H1 (cell line): Measurements from ENCODE around the gene HDAC2. TPM values are rescaled to one million over a fixed set of nuclear protein-coding genes. Genes with fewer than 3 reads are reported as not detected.
A peak's percentile ranks its signal among the peaks of the same experiment; 100 is the strongest.

Experiments used
- CTCF ChIA-PET: fragments of 300-600 bp; sonication (Branson Sonifier 250); formaldehyde crosslinking; loops from one replicate; lab custom pipeline; 2021; ENCODE audit not compliant: partially characterized antibody; lab: Charles Lee
- POLR2A ChIA-PET: fragments of 300-600 bp; sonication (Branson Sonifier 250); formaldehyde crosslinking; loops from one replicate; lab custom pipeline; 2021; ENCODE audit warnings: inconsistent platforms; ENCODE audit not compliant: partially characterized antibody; lab: Charles Lee
- DNase-seq, 2 experiments: peaks; one replicate each; pipeline versions ENCODE4 v3.0.0 to v3.0.0-alpha.2; 2010 to 2022; ENCODE audit warnings: low spot score in 2 of 2, low read depth in 1 of 2, mixed read lengths in 1 of 2
- FAIRE-seq: peaks from 2 replicates; lab custom pipeline; 2011; peaks lifted over from hg19 to GRCh38; lab: Jason Lieb, UNC
- H2AFZ ChIP-seq: 2 replicates; pipeline ENCODE4 v1.8.1; 2012; ENCODE audit warnings: low read length, inconsistent platforms
- H2AK5ac ChIP-seq: 2 replicates; pipeline ENCODE4 v1.6.1; 2013; ENCODE audit warnings: low read depth, low read length
- H2BK120ac ChIP-seq: replicated peaks from 2 replicates; pipeline ENCODE3; 2013; ENCODE audit warnings: low read depth, low read length, inconsistent platforms
- H2BK12ac ChIP-seq: 2 replicates; pipeline ENCODE4 v1.6.1; 2013; ENCODE audit warnings: low read depth, low read length
- H2BK15ac ChIP-seq: 2 replicates; pipeline ENCODE4 v1.6.1; 2013; ENCODE audit warnings: low read length
- H2BK20ac ChIP-seq: 2 replicates; pipeline ENCODE4 v1.6.1; 2013; ENCODE audit warnings: low read length
- H2BK5ac ChIP-seq: 2 replicates; pipeline ENCODE4 v1.6.1; 2013; ENCODE audit warnings: low read depth, low read length
- H3K14ac ChIP-seq: 2 replicates; pipeline ENCODE4 v1.6.1; 2013; ENCODE audit warnings: inconsistent platforms; ENCODE audit not compliant: insufficient read length
- H3K18ac ChIP-seq: 2 replicates; pipeline ENCODE4 v1.6.1; 2013; ENCODE audit warnings: low read length; ENCODE audit errors: extremely low read depth
- H3K23ac ChIP-seq: 2 replicates; pipeline ENCODE4 v1.6.1; 2013; ENCODE audit warnings: inconsistent platforms; ENCODE audit not compliant: insufficient read length
- H3K23me2 ChIP-seq: 2 replicates; pipeline ENCODE4 v1.6.1; 2013; ENCODE audit warnings: low read depth, low read length
- H3K27ac ChIP-seq: 2 replicates; pipeline ENCODE4 v1.6.1; 2011; ENCODE audit warnings: low read depth, low read length, inconsistent platforms
- H3K27me3 ChIP-seq, 4 experiments: replicated peaks in 1 of 4; 1 replicate in 1 of 4; 2 replicates in 3 of 4; pipeline versions ENCODE4 v1.6.1 to v1.8.1; 2011 to 2013; ENCODE audit warnings: low read length in 3 of 4, mild to moderate bottlenecking in 3 of 4, inconsistent platforms in 2 of 4, mixed read lengths in 2 of 4, moderate library complexity in 1 of 4; ENCODE audit not compliant: control insufficient read depth in 3 of 4, insufficient read depth in 3 of 4; ENCODE audit errors: extremely low read depth in 1 of 4
- H3K36me3 ChIP-seq, 4 experiments: 2 replicates each; pipeline versions ENCODE4 v1.6.1 to v1.8.1; 2011 to 2013; ENCODE audit warnings: mild to moderate bottlenecking in 4 of 4, low read length in 3 of 4, moderate library complexity in 2 of 4, control low read depth in 1 of 4, inconsistent platforms in 1 of 4; ENCODE audit not compliant: insufficient read depth in 4 of 4, control insufficient read depth in 2 of 4
- H3K4ac ChIP-seq: replicated peaks from 2 replicates; pipeline ENCODE3; 2013; ENCODE audit warnings: low read length, low read depth, mixed read lengths, inconsistent platforms; ENCODE audit not compliant: insufficient read length
- H3K4me1 ChIP-seq, 4 experiments: replicated peaks in 1 of 4; 1 replicate in 1 of 4; 2 replicates in 3 of 4; pipeline versions ENCODE4 v1.6.1 to v1.8.1; 2011 to 2013; ENCODE audit warnings: low read length in 3 of 4, inconsistent platforms in 2 of 4, mixed read lengths in 1 of 4; ENCODE audit not compliant: insufficient read depth in 4 of 4, control insufficient read depth in 3 of 4
- H3K4me2 ChIP-seq, 2 experiments: 2 replicates each; pipeline versions ENCODE4 v1.6.1 to v1.8.1; 2011 to 2013; ENCODE audit warnings: low read depth in 2 of 2, low read length in 2 of 2, control low read depth in 1 of 2, inconsistent platforms in 1 of 2, mild to moderate bottlenecking in 1 of 2; ENCODE audit not compliant: insufficient read depth in 1 of 2
- H3K4me3 ChIP-seq, 4 experiments: fragments of 200-600, 300-600 bp in 1 of 4; sonication (generic), shearing (Covaris generic), sonication (Bioruptor Twin) in 1 of 4; 2 replicates each; pipeline versions ENCODE4 v1.5.1 to v1.8.1; 2011 to 2016; ENCODE audit warnings: low read length in 4 of 4, low read depth in 3 of 4, control low read depth in 2 of 4, inconsistent platforms in 2 of 4, mild to moderate bottlenecking in 2 of 4, mixed read lengths in 1 of 4, moderate library complexity in 1 of 4; ENCODE audit not compliant: insufficient read depth in 2 of 4; ENCODE audit errors: extremely low read depth in 1 of 4
- H3K56ac ChIP-seq: replicated peaks from 2 replicates; pipeline ENCODE3; 2013; ENCODE audit warnings: low read depth, mild to moderate bottlenecking, mixed read lengths, low read length, inconsistent platforms; ENCODE audit not compliant: insufficient read length
- H3K79me1 ChIP-seq: 2 replicates; pipeline ENCODE4 v1.6.1; 2013; ENCODE audit warnings: low read depth, low read length, control low read depth
- H3K79me2 ChIP-seq, 2 experiments: 2 replicates each; pipeline versions ENCODE4 v1.6.1 to v1.8.1; 2012 to 2013; ENCODE audit warnings: low read length in 2 of 2, mild to moderate bottlenecking in 2 of 2, inconsistent platforms in 1 of 2; ENCODE audit not compliant: insufficient read depth in 2 of 2, control insufficient read depth in 1 of 2
- H3K9ac ChIP-seq, 4 experiments: replicated peaks in 1 of 4; 1 replicate in 1 of 4; 2 replicates in 3 of 4; pipeline versions ENCODE4 v1.6.1 to v1.8.1; 2011 to 2013; ENCODE audit warnings: low read depth in 3 of 4, low read length in 3 of 4, control low read depth in 2 of 4, mild to moderate bottlenecking in 2 of 4, moderate library complexity in 2 of 4, inconsistent platforms in 1 of 4; ENCODE audit errors: extremely low read depth in 1 of 4
- H3K9me3 ChIP-seq, 2 experiments: 2 replicates each; pipeline versions ENCODE4 v1.6.1 to v1.8.1; 2012 to 2013; ENCODE audit warnings: mild to moderate bottlenecking in 2 of 2, moderate library complexity in 2 of 2, control low read depth in 1 of 2, inconsistent platforms in 1 of 2, low read depth in 1 of 2, low read length in 1 of 2, mixed read lengths in 1 of 2; ENCODE audit not compliant: insufficient read depth in 2 of 2
- H4K20me1 ChIP-seq, 2 experiments: replicated peaks in 1 of 2; 2 replicates each; pipeline versions ENCODE3 to v1.8.1; 2011 to 2013; ENCODE audit warnings: inconsistent platforms in 2 of 2, low read length in 2 of 2, mild to moderate bottlenecking in 1 of 2; ENCODE audit not compliant: insufficient read depth in 2 of 2, control insufficient read depth in 1 of 2
- H4K5ac ChIP-seq: 2 replicates; pipeline ENCODE4 v1.6.1; 2013; ENCODE audit warnings: low read length, low read depth, mixed read lengths, inconsistent platforms; ENCODE audit not compliant: insufficient read length
- H4K8ac ChIP-seq: 2 replicates; pipeline ENCODE4 v1.8.0; 2013; ENCODE audit warnings: mild to moderate bottlenecking, moderate library complexity, low read length, inconsistent platforms; ENCODE audit not compliant: insufficient read depth; ENCODE audit errors: extremely low read depth
- H4K91ac ChIP-seq: replicated peaks from 2 replicates; pipeline ENCODE3; 2013; ENCODE audit warnings: low read length, mixed read lengths, inconsistent platforms; ENCODE audit not compliant: insufficient read length
- FOSL1 ChIP-seq: IDR thresholded peaks from 2 replicates; pipeline ENCODE4 v1.6.1; 2011; ENCODE audit warnings: mild to moderate bottlenecking, low read depth, low read length, moderate library complexity; ENCODE audit not compliant: insufficient read depth
- GABPA ChIP-seq: IDR thresholded peaks from 2 replicates; pipeline ENCODE4 v1.6.1; 2011; ENCODE audit warnings: mild to moderate bottlenecking, low read length, moderate library complexity, borderline replicate concordance; ENCODE audit not compliant: insufficient read depth
- GTF2F1 ChIP-seq: IDR thresholded peaks from 2 replicates; pipeline ENCODE4 v1.6.1; 2012; ENCODE audit warnings: low read depth, low read length, improper control_type of control experiment, borderline replicate concordance
- NRF1 ChIP-seq: IDR thresholded peaks from 2 replicates; pipeline ENCODE4 v1.6.1; 2011; ENCODE audit warnings: mild to moderate bottlenecking, low read depth, low read length, improper control_type of control experiment
- POLR2A ChIP-seq, 2 experiments: IDR thresholded peaks; 1 replicate in 1 of 2; 2 replicates in 1 of 2; pipeline ENCODE4 v1.6.1; 2011; ENCODE audit warnings: low read depth in 2 of 2, low read length in 2 of 2, mild to moderate bottlenecking in 2 of 2; ENCODE audit errors: control extremely low read depth in 1 of 2
- POLR2AphosphoS5 ChIP-seq: IDR thresholded peaks from 2 replicates; pipeline ENCODE4 v1.6.1; 2011; ENCODE audit warnings: low read depth, low read length
- RXRA ChIP-seq: IDR thresholded peaks from 2 replicates; pipeline ENCODE4 v1.6.1; 2011; ENCODE audit warnings: low read depth, mild to moderate bottlenecking, low read length, moderate library complexity; ENCODE audit not compliant: insufficient read depth
- TAF7 ChIP-seq: optimal IDR thresholded peaks from 2 replicates; pipeline ENCODE3; 2011; ENCODE audit warnings: low read depth, mild to moderate bottlenecking, inconsistent platforms, low read length, moderate library complexity, borderline replicate concordance
- WGBS, 2 experiments: shearing (Covaris generic) in 1 of 2; methylation state at CpG; one replicate each; pipeline versions ENCODE4 v1.1.6 to v1.1.7; 2013 to 2015; ENCODE audit warnings: low lambda C conversion rate in 2 of 2, mixed read lengths in 2 of 2, inconsistent platforms in 1 of 2, low coverage in 1 of 2, missing lambda C conversion rate in 1 of 2; ENCODE audit not compliant: insufficient replicate concordance in 2 of 2, insufficient coverage in 1 of 2, insufficient read length in 1 of 2; ENCODE audit errors: extremely low coverage in 1 of 2, missing lambda C conversion rate in 1 of 2; 5-methylcytosine and 5-hydroxymethylcytosine counted together
- polyA plus RNA-seq, 7 experiments: library from polyadenylated mRNA; depleted of rRNA in 3 of 7; stranded (reverse) in 5 of 7; unstranded in 2 of 7; fragments of >200 nt in 5 of 7; fragments of 200-250 nt in 2 of 7; gene quantifications; 1 replicate in 5 of 7; 2 replicates in 1 of 7; 4 replicates in 1 of 7; pipeline versions ENCODE4 v1.2.1 to v1.2.3, GENCODE V29; 2011 to 2013; ENCODE audit warnings: missing spikeins in 2 of 7, mixed read lengths in 2 of 7
- total RNA-seq: library from RNA; stranded (reverse); fragmentation: NEBNext Ultra II Directional; extraction: Animal tissue kit (Norgen Biotek cat#: 25700); gene quantifications from 2 replicates; pipeline ENCODE4 v1.2.1, GENCODE V29; 2021
- TF ChIP-seq, protein P1 (sequence below): IDR thresholded peaks from 2 replicates; pipeline ENCODE4 v1.6.1; 2011; ENCODE audit warnings: low read length, improper control_type of control experiment

HDAC2 gene
- total and polyA plus RNA-seq, 2 of the 8 experiments (the other 6 are each of a cell fraction or from before 2014, with no cell fraction given), result 323 to 374 TPM

- Histone ChIP-seq H4K5ac (no peak overlapping the region), H3K36me3 (no peaks in the 10 kb centered on the region), H3K79me1 (no peaks in the 10 kb centered on the region), H4K8ac (no peak overlapping the region), H3K27me3 (peaks cover 0 to 3% (median 1%) of the 10 kb centered on the region in 4 experiments; a peak in 2 of 7 replicates), H3K9me3 (no peaks in the 10 kb centered on the region), H3K27ac (no peak overlapping the region), H2BK15ac (no peak overlapping the region), H3K9ac (peak overlapping the region in 1 of 4 experiments; percentile 49; a peak in 2 of 7 replicates), H4K91ac (peak overlapping the region; percentile 31), H3K14ac (no peak overlapping the region), H3K4me3 (peak overlapping the region; percentile 84 to 99 (median 88); a peak in 7 of 8 replicates), H3K56ac (no peak overlapping the region), H2BK12ac (no peak overlapping the region), H4K20me1 (peaks cover 13 to 17% of the 10 kb centered on the region in 2 experiments), H2BK20ac (no peak overlapping the region), H3K79me2 (peaks cover 66 to 79% of the 10 kb centered on the region in 2 experiments), H3K23ac (no peak overlapping the region), H2BK120ac (peak overlapping the region; percentile 58), H2AK5ac (no peak overlapping the region), H3K4me1 (peaks cover 0 to 9% (median 3%) of the 10 kb centered on the region in 4 experiments; a peak in 2 of 7 replicates), H3K23me2 (peaks cover 4% of the 10 kb centered on the region), H3K4me2 (peak overlapping the region; percentile 75 to 88), H3K18ac (no peak overlapping the region), H2BK5ac (no peak overlapping the region), H3K4ac (no peak overlapping the region), H2AFZ (no peak overlapping the region)
- no peak for DNase-seq
- WGBS, 2 experiments, result 44% methylated on average over 6 of the region's 6 CpGs; no CpG with 5 or more reads in 1 of the 2 experiments
- ChIA-PET CTCF (interaction anchor here (0.6 to 1.4 kb wide), 3 partner anchors 12 to 88 kb away, joined by 3 read pairs; no protein-coding TSS in a partner anchor), POLR2A (interaction anchor here (1.1 to 4.6 kb wide), 5 partner anchors 9 to 333 kb away, joined by 4 to 26 read pairs (median 4); no protein-coding TSS in a partner anchor)
- FAIRE-seq, result no peak
- no peak for TF ChIP-seq POLR2A (IDR thresholded peaks at IDR 0.05; ENCODE audit: control extremely low read depth in 1 of 2, low read depth in 2 of 2, low read length in 2 of 2)
- TF ChIP-seq POLR2AphosphoS5, result no peak
- TF ChIP-seq, protein P1, sequence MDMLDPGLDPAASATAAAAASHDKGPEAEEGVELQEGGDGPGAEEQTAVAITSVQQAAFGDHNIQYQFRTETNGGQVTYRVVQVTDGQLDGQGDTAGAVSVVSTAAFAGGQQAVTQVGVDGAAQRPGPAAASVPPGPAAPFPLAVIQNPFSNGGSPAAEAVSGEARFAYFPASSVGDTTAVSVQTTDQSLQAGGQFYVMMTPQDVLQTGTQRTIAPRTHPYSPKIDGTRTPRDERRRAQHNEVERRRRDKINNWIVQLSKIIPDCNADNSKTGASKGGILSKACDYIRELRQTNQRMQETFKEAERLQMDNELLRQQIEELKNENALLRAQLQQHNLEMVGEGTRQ, result no peak
- TF ChIP-seq TAF7, result no peak
- TF ChIP-seq RXRA, result no peak
- no peak for TF ChIP-seq FOSL1
- TF ChIP-seq NRF1, result no peak
- no peak for TF ChIP-seq GABPA
- TF ChIP-seq GTF2F1, result no peak
Measured at GRCh38 chr6:113968472-113968871, 2.5 kb downstream of the HDAC2 start.
